ENCODE measurements around the gene MMP19. TPM values are rescaled to one million over a fixed set of nuclear protein-coding genes. Genes with fewer than 3 reads are reported as not detected.

MMP19 gene
- total RNA-seq, 4 donors from 2014 or later: 1.5 to 3.1 (median 1.8) TPM

- Histone ChIP-seq H3K27me3 (no peaks in the 10 kb centered on the region), H3K4me3 (peak overlapping the region in 1 of 4 donors; percentile 67), H3K9me3 (no peaks in the 10 kb centered on the region), H3K4me1 (peaks cover 0 to 73% (median 37%) of the 10 kb centered on the region in 3 donors), H3K27ac (peak overlapping the region in 1 of 4 donors; percentile 98), H3K36me3 (peaks cover 5 to 67% (median 6%) of the 10 kb centered on the region in 3 donors)
- no peak for DNase-seq
- intact Hi-C loops (cut with DNase I): no loop called here
- WGBS, 2 donors: 59 to 87% methylated on average over 7 to 8 of the region's 12 CpGs
- TF ChIP-seq POLR2A (IDR thresholded peaks at IDR 0.05) (no peak), CTCF (IDR thresholded peaks at IDR 0.05) (no peak)
These were observed 27.3 kb downstream of the MMP19 start for GRCh38 chr12:55815473-55815872.

- no peaks in the 10 kb centered on the region for H3K9me3 ChIP-seq
- no peak overlapping the region for H3K4me3 ChIP-seq
- no peak for DNase-seq
- peaks cover 0 to 67% (median 0%) of the 10 kb centered on the region in 3 donors for H3K36me3 ChIP-seq
- H3K27ac ChIP-seq: no peak overlapping the region
- no peaks in the 10 kb centered on the region for H3K27me3 ChIP-seq
- peaks cover 0 to 70% (median 36%) of the 10 kb centered on the region in 3 donors for H3K4me1 ChIP-seq
- intact Hi-C loops (cut with DNase I): no loop called here
- TF ChIP-seq POLR2A (IDR thresholded peaks at IDR 0.05) (no peak), CTCF (IDR thresholded peaks at IDR 0.05) (no peak)
These were observed 28.5 kb downstream of the MMP19 start for GRCh38 chr12:55814257-55814656.

GRCh38 chr12:55812088-55812487 lies 30.6 kb downstream of the MMP19 start:
- TF ChIP-seq CTCF (IDR thresholded peaks at IDR 0.05) (no peak), POLR2A (IDR thresholded peaks at IDR 0.05) (no peak)
- H3K4me1 ChIP-seq: peaks cover 0 to 60% (median 27%) of the 10 kb centered on the region in 3 donors
- DNase-seq: no peak

DNA sequence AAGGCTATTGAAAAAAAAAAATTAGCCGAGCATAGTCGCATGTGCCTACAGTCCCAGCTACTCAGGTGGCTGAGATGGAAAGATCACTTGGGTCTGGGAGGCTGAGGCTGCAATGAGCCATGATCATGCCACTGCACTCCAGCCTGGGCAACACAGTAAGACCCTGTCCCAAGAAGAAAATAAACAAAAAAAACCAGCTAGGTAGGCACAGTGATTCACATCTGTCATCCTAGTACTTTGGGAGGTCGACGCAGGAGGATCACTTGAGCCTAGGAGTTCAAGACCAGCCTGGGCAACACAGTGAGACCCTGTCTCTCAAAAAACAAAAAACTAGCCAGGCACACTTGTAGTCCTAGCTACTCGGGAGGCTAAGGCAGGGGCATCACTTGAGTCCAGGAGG lies 33.5 kb downstream of the MMP19 start:
- 66 to 85% methylated on average over 4 to 5 of the region's 5 CpGs for WGBS, 2 donors
- DNase-seq: no peak
- no peak overlapping the region for H3K4me3 ChIP-seq
- H3K4me1 ChIP-seq: peaks cover 0 to 32% (median 2%) of the 10 kb centered on the region in 3 donors
- H3K36me3 ChIP-seq: peaks cover 0 to 96% (median 0%) of the 10 kb centered on the region in 3 donors
- H3K27me3 ChIP-seq: no peaks in the 10 kb centered on the region
- TF ChIP-seq POLR2A (IDR thresholded peaks at IDR 0.05) (no peak), CTCF (IDR thresholded peaks at IDR 0.05) (no peak)
- intact Hi-C loops (cut with DNase I): no loop called here
- H3K27ac ChIP-seq: no peak overlapping the region
- no peaks in the 10 kb centered on the region for H3K9me3 ChIP-seq

More at GRCh38 chr12:55812088-55812487, 30.6 kb downstream of the MMP19 start:
- WGBS, 2 donors: 40 to 45% methylated on average over 1 of the region's 1 CpG
- Histone ChIP-seq H3K4me3 (no peak overlapping the region), H3K27me3 (no peaks in the 10 kb centered on the region), H3K9me3 (no peaks in the 10 kb centered on the region), H3K27ac (no peak overlapping the region), H3K36me3 (peaks cover 0 to 84% (median 0%) of the 10 kb centered on the region in 3 donors)
- intact Hi-C loops (cut with DNase I): no loop called here

DNA sequence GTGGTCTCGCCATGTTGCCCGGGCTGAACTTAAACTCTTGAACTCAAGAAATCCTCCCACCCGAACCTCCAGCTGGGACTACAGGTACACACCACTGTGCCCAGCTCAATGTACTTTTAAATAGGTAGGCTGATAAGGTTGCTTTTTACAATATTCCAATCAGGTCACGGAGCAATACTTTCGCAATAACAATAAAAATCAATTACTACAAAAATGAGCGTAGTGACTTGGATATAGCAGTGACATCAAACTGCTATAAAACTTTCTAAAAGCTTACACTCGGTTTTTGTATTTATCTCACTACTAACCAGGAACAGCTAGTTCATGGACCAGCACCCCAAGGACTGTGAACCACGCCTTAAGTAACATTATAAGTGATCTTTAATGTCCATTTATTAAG lies 35.8 kb downstream of the MMP19 start:
- intact Hi-C loops (cut with DNase I): no loop called here
- H3K36me3 ChIP-seq: peaks cover 0 to 94% (median 5%) of the 10 kb centered on the region in 3 donors
- no peak overlapping the region for H3K27ac ChIP-seq
- H3K4me1 ChIP-seq: peaks cover 0 to 9% (median 0%) of the 10 kb centered on the region in 3 donors
- H3K4me3 ChIP-seq: no peak overlapping the region
- no peaks in the 10 kb centered on the region for H3K9me3 ChIP-seq
- TF ChIP-seq CTCF (IDR thresholded peaks at IDR 0.05) (no peak), POLR2A (IDR thresholded peaks at IDR 0.05) (no peak)
- WGBS, 2 donors: 92 to 94% methylated on average over 8 of the region's 8 CpGs
- no peak for DNase-seq
- H3K27me3 ChIP-seq: no peaks in the 10 kb centered on the region

Measured in esophagus squamous epithelium (tissue), 5 donors.